ENCODE data around the gene THADA.

Gene THADA

GRCh38 chr2:43430489-43430888 is 165.3 kb downstream of the THADA start:
- DNase-seq = no peak

- no peak for DNase-seq
Measured at GRCh38 chr2:43429369-43429768, 166.5 kb downstream of the THADA start.

GRCh38 chr2:43427032-43427424 is 168.8 kb downstream of the THADA start:
- no peak for DNase-seq

GRCh38 chr2:43426305-43427031 is 169.4 kb downstream of the THADA start:
- no peak for DNase-seq

- DNase-seq = no peak
Measured at GRCh38 chr2:43425659-43426058, 170.2 kb downstream of the THADA start.

- DNase-seq = no peak
Measured at GRCh38 chr2:43424262-43425207, 171.3 kb downstream of the THADA start.

GRCh38 chr2:43423941-43424261 is 171.9 kb downstream of the THADA start:
- DNase-seq = no peak

GRCh38 chr2:43421194-43421593 is 174.6 kb downstream of the THADA start:
- DNase-seq = no peak

GRCh38 chr2:43420389-43420801 is 175.4 kb downstream of the THADA start:
- DNase-seq = no peak

- no peak for DNase-seq
Measured at GRCh38 chr2:43419876-43420275, 176.0 kb downstream of the THADA start.

- DNase-seq = no peak
Measured at GRCh38 chr2:43419243-43419642, 176.6 kb downstream of the THADA start.

- no peak for DNase-seq
Measured at GRCh38 chr2:43418680-43419079, 177.2 kb downstream of the THADA start.

GRCh38 chr2:43417300-43417699 is 178.5 kb downstream of the THADA start:
- no peak for DNase-seq

GRCh38 chr2:43415592-43415991 is 180.2 kb downstream of the THADA start:
- no peak for DNase-seq

GRCh38 chr2:43414586-43415135 is 181.2 kb downstream of the THADA start:
- DNase-seq = peak; percentile 68

GRCh38 chr2:43414033-43414432 is 181.8 kb downstream of the THADA start:
- no peak for DNase-seq

- DNase-seq = no peak
Measured at GRCh38 chr2:43412114-43412753, 183.6 kb downstream of the THADA start.

GRCh38 chr2:43410055-43410604 is 185.7 kb downstream of the THADA start:
- DNase-seq = no peak

GRCh38 chr2:43408407-43409160 is 187.3 kb downstream of the THADA start:
- no peak for DNase-seq

- no peak for DNase-seq
Measured at GRCh38 chr2:43407935-43408334, 187.9 kb downstream of the THADA start.

GRCh38 chr2:43406651-43407279 is 189.1 kb downstream of the THADA start:
- DNase-seq = no peak

- DNase-seq = no peak
Measured at GRCh38 chr2:43405829-43406228, 190.0 kb downstream of the THADA start.
